GM18870 (cell line): ENCODE data around the gene CLHC1.
A peak's percentile ranks its signal among the peaks of the same experiment; 100 is the strongest.
"Not testable (repeated sequence)": the region's sequence is repeated elsewhere in the genome, so short reads cannot be mapped to it uniquely, and the experiment has no call there.

Experiments
- ATAC-seq: cut with Tn5 transposase; IDR thresholded peaks from one replicate; pipeline ENCODE4 v1.9.1; 2021; ENCODE audit warnings: moderate library complexity; ENCODE audit not compliant: unreplicated experiment

CLHC1 gene

DNA sequence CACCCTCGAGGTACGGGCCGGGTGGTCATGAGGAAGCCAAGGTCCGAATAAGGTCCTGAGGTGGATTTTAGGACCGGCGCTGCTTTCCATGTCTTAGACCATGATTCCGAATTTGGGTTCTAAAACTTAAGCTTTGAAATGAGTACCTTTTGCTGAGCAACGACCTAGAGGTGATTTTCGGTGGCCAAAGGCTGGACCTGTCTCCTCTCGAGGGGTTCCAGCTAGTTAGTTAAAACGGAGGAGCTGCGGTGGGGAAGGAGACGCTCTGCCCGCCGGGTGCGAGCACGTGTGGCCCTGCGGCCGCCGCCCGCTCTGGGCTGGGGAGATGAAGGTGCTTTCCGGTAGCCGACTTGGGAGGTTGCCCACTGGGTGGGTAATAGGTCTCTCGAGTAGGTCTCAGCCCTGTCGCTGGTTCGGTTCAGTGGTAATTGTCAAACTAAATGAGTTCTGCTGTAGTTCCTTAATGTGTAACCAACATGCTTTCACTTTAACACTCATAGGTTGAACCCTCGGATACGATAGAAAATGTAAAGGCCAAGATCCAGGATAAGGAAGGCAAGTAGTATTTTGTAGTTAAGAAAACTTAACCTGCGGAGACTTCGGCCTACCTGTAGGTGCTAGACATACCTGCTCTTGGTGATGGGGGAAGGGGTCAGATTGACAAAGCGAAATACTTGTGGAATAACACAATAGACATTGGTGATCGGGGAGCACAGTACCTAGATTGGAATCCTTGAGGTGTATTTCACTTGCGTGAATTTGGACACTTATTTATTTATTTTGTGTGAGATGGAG lies 967 bp upstream of the CLHC1 start:
- ATAC-seq: peak; percentile 12

DNA sequence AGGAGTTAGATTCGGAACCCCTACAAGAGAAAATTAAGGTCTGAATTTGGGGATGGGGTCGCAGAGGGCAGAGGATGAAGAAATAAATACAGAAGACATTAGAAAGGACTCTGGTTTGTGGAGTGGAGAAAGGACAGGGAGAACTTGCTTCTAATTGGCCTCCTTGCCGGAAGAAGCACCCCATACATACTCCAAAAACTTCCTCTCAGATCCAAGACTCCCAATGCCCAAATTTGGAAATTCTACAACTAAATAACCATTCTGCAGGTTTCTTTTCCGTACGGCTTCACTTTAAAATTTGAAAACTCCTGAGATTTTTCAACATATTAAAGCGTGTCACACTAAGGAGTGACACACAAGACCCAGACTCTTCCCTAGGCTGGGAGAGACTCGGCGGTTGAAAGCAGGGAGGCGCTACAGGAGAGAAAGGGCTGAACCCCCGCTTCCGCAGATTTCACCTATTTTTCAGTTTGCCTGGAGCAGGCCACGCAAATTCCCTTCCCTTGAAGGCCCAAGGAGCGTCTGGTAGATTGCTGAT lies 478 bp downstream of the CLHC1 start:
- no peak for ATAC-seq

- ATAC-seq: no peak
Measured at GRCh38 chr2:55230551-55230950, 1.5 kb downstream of the CLHC1 start.

- ATAC-seq: no peak
Measured at GRCh38 chr2:55229221-55229620, 2.9 kb downstream of the CLHC1 start.

DNA sequence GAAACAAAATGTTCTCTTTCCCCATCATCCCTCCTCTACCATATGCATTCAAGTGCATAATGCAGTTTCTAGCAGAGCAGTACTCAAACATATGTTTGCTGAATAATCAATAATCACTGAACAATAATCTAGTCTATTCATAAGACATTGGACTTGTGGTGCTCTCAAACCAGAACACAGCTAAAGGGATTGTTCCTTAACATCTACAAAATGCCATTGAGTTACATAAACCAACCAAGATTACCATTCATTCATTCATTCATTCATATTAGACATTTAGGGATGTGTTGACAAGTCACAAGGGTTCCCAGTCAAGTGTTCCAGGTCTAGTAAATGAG lies 3.9 kb downstream of the CLHC1 start:
- ATAC-seq: no peak

DNA sequence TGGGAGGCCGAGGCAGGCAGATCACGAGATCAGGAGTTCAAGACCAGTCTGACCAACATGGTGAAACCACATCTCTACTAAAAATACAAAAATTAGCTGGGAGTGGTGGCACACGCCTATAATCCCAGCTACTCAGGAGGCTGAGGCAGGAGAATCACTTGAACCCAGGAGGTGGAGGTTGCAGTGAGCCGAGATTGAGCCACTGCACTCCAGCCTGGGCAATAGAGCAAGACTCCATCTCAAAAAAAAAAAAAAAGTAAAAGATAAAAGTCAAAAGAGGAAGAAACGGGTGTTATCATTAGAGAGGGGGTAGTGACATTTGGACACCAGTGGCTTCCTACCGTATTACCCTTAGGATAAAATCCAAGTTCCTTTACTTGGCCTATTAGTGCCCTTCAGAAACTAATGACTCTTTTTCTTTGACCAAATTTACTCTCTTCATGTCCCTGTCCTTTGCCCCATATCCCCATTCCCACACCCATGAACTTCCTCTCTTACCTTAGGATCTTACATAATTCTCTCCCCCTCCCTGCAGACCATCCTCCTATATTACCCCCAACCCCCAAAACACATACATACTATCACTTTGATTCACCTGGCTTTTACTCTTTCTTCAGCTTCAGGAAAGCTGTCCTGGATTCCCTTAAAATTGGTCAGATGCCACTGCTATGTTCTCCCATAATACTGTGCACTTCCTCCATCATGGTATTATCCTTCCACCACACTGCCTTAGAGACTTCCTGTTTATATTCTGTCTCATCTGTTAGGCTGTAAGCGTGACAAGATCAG lies 4.5 kb downstream of the CLHC1 start:
- not testable (repeated sequence) for ATAC-seq

- ATAC-seq: no peak
Measured at GRCh38 chr2:55225481-55226020, 6.5 kb downstream of the CLHC1 start.

GRCh38 chr2:55224761-55225261 lies 7.3 kb downstream of the CLHC1 start:
- ATAC-seq: no peak

DNA sequence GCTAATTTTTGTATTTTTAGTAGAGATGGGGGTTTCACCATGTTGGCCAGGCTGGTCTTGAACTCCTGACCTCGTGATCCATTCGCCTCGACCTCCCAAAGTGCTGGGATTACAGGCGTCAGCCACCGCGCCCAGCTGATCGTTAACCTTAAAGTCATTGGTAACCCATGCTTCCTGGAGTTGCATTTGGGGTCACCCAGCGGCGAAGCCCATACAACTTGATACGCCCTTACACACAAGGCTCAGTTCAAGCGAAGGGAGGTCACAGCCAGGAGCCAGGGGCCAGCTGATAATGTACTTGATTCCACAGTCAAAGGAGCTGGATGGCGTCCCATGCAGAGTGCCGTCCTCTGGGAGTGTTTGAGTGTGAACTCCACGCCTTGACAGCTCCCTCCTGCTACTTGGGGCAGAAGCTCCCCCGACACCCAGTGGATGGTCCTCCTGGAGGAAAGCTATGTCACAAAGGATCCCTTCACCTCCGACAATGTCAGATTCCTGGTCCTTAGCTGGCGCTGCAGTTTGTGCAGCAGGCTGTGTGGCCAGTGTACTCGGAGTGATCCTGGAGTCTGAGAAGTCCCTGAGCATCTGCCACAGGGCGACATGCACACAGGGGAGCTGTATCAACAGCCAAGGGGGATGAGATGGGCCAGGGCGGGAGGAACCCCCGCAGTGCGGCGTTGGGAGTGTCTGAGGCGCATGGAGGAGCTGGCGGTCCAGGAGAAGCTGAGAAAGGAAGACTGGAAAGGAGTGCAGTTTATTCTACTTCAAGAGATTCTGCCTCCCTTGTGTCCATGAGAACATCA lies 7.9 kb downstream of the CLHC1 start:
- no peak for ATAC-seq

GRCh38 chr2:55213822-55214221 lies 18.3 kb downstream of the CLHC1 start:
- ATAC-seq: no peak

DNA sequence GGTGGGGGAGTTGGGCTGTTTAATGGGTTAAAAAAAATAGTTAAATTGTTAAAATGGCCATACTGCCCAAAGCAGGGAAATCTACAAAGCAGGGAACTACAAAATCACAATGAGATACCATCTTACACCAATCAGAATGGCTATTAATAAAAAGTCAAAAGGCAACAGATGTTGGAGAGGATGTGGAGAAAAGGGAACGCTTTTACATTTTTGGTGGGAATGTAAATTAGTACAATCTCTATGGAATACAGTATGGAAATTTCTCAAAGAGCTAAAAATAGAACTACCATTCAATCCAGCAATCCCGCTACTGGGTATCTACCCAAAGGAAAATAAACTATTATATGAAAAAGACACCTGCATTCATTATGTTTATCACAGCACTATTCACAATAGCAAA lies 27.1 kb downstream of the CLHC1 start:
- ATAC-seq: no peak

GRCh38 chr2:55204536-55204935 lies 27.6 kb downstream of the CLHC1 start:
- no peak for ATAC-seq

GRCh38 chr2:55200416-55200815 lies 31.7 kb downstream of the CLHC1 start:
- ATAC-seq: no peak

DNA sequence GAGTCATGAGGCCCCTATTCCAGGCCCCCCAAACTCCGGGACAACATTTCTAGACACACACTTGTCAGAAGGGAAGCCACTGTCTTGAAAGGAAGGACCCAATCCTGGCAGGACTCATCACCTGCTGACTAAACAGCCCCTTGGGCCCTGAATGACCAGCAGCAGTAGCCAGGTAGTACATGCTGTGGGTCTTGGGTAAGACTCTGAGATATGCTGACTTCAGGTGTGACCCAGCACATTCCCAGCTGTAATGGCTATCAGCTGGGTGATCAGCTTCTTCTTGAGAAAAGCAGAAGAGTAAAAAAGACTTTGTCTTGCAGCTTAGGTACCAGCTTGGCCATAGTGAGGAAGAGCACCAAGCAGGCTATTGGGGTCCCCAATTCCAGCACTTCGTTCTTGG lies 35.6 kb downstream of the CLHC1 start:
- ATAC-seq: no peak

DNA sequence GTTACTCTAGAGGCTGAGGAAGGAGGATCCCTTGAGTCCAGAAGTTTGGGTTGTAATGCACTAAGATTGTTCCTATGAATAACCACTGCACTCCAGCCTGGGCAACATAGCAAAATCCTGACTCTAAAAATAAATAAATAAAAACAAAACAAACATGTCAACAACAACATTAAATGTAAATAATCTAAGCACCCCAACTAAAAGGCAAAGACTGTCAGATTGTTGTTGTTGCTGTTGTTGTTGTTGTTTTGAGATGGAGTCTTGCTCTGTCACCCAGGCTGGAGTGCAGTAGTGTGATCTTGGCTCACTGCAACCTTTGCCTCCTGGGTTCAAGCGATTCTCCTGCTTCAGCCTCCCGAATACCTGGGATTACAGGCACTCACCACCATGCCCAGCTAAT lies 40.2 kb downstream of the CLHC1 start:
- ATAC-seq: not testable (repeated sequence)

- ATAC-seq: not testable (repeated sequence)
Measured at GRCh38 chr2:55186837-55187236, 45.3 kb downstream of the CLHC1 start.

GRCh38 chr2:55180374-55180773 lies 51.7 kb downstream of the CLHC1 start:
- ATAC-seq: no peak

DNA sequence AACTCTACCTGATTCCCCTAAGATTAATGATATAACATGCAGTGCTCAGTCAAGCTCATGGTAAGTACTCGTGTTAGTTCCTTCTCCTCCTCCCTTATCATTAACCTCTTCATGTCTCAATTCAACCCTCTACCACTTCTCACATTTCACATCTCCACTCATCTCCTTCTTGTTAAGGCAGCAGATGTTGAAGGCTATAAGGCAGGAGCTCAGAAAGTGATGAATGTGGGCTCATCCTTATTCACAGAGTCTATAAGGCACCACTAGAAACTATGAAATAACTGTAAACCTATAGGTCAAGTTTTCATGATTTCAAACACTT lies 56.0 kb downstream of the CLHC1 start:
- ATAC-seq: no peak

DNA sequence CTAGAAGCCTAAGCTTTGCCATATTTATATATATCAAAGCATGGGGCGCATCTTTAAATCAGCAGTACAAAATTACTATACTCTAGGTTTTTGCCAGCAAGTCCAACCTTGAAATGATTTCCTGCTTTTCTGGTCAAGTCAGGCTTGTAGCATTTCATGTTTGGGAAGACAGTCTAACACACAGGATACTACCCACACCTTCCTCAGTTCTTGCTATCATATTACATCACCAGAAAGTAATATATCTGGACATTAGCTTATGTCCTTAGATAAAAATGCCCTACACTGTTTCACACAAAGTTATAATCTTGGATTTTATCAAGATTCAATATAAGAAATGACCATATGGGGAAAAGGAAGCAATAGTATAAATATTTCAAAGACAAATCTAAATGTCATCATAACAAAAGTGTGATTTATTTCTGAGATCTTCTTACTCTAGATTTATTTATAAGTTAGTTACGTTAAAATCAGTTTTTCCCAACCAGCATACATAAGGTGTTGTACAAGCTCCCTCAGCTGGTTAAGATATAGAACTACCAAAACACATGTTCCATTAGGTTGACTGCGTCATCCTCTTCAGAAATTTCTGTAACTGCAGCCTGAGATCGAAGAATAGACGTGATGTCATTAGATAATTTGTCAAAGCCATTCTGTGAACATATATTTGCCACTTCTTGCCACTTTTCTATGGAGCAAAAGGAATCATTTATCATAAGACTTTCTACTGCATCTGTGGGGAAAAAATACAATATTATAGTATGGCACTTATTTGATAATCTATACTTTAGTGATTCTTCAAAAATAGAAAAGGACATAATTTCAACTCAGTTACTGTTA lies 56.6 kb downstream of the CLHC1 start:
- ATAC-seq: peak; percentile 65

DNA sequence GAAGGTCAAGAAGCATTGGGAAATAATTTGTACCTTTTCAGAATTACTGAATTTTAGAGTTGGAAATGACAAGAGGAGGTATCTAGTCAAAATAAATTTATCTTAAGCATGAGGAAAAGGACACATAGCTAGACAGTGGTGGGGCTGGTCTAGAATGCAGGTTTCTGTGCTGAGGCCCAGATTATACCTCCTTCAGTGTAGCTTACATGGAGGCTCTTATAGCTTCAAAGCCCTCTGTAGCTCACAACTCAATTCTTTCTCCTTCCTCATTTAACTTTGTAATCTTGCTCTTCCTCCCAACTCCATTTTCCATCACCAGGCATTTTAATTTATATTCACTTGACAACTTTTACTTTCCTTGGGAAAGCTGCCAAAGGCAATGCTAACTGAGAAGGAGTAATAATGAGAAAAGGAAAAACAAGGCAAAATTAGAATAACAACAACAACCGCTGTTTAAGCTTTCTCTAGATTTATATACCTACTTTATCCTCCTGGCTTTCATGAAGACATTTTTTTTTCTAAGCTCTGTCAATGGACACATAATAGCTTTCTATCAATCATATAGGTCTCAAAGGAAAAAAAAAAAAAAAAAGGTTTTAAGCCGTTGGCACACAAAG lies 58.5 kb downstream of the CLHC1 start:
- no peak for ATAC-seq
